LNCaP clone FGC (cell line): Measurements from ENCODE around the gene L1TD1.

Experiments
- DNase-seq: peaks from one replicate; pipeline ENCODE4 v3.0.0-alpha.2; 2011; ENCODE audit warnings: low read depth
- H3K4me3 ChIP-seq: 2 replicates; pipeline ENCODE4 v1.5.1; 2011; ENCODE audit warnings: mild to moderate bottlenecking, low read depth, low read length, control low read depth
- TF ChIP-seq, protein P1 (sequence below): IDR thresholded peaks from 2 replicates; pipeline ENCODE4 v1.5.1; 2012; ENCODE audit warnings: mild to moderate bottlenecking; ENCODE audit not compliant: control insufficient read depth, insufficient read depth; ENCODE audit errors: extremely low read depth

L1TD1 gene

DNA sequence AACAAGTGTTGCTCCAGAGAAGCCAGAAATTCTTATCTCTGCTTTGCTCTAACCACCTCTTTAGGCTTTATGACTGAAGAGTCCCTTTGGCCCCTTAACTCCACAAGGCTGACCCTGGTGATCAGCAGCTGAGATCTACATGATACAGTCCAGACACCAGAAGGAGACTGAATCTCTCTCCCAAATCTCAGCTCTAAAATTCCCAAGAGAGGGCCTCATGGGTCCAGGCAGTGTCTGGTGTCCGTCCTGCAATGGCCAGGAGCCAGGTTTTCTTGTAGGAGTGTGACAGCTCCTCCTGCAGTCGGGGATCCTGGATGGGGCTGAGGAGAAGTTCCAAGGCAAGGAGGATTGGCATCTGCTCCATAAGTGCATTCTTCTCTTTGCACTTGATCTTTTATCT, 35.3 kb downstream of the L1TD1 start:
- TF ChIP-seq, protein P1, sequence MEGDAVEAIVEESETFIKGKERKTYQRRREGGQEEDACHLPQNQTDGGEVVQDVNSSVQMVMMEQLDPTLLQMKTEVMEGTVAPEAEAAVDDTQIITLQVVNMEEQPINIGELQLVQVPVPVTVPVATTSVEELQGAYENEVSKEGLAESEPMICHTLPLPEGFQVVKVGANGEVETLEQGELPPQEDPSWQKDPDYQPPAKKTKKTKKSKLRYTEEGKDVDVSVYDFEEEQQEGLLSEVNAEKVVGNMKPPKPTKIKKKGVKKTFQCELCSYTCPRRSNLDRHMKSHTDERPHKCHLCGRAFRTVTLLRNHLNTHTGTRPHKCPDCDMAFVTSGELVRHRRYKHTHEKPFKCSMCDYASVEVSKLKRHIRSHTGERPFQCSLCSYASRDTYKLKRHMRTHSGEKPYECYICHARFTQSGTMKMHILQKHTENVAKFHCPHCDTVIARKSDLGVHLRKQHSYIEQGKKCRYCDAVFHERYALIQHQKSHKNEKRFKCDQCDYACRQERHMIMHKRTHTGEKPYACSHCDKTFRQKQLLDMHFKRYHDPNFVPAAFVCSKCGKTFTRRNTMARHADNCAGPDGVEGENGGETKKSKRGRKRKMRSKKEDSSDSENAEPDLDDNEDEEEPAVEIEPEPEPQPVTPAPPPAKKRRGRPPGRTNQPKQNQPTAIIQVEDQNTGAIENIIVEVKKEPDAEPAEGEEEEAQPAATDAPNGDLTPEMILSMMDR = no peak
- H3K4me3 ChIP-seq = no peak overlapping the region
- no peak for DNase-seq

DNA sequence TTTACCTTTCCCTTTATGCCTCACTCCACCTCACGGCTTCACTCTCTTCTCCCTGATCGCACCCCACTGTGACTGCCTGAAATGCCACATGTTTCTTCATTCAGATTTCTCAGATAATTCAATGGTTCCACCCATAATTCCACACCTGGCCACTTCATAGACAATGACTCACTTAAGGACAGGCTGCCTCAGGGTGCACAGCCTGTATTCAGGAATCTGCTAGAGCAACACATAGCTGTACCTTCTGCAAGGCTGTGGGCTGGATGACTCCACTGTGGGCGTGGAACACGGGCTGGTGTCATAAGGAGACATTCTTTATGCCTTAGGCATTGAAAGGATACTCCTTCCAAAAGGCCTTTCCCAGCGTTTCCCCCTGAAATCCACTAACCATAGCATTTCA, 36.1 kb downstream of the L1TD1 start:
- DNase-seq = no peak
- TF ChIP-seq, protein P1 = no peak
- no peak overlapping the region for H3K4me3 ChIP-seq

DNA sequence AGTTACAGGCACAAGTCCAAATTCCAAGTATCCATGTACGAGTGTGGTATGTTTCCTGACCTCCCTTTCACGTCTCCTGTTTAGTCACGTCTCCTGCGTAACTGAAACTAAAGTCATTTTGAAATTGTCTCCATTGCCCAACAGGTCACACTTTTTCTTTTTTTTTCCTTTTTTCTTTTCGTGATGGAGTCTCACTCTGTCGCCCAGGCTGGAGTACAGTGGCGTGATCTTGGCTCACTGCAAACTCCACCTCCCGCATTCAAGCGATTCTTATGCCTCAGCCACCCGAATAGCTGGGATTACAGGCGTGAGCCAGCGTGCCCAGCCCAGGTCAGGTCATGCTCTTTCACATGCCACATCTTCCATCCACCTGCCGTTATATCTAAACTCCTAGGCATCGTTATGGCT, 38.2 kb downstream of the L1TD1 start:
- TF ChIP-seq, protein P1 = no peak
- DNase-seq = no peak
- no peak overlapping the region for H3K4me3 ChIP-seq

DNA sequence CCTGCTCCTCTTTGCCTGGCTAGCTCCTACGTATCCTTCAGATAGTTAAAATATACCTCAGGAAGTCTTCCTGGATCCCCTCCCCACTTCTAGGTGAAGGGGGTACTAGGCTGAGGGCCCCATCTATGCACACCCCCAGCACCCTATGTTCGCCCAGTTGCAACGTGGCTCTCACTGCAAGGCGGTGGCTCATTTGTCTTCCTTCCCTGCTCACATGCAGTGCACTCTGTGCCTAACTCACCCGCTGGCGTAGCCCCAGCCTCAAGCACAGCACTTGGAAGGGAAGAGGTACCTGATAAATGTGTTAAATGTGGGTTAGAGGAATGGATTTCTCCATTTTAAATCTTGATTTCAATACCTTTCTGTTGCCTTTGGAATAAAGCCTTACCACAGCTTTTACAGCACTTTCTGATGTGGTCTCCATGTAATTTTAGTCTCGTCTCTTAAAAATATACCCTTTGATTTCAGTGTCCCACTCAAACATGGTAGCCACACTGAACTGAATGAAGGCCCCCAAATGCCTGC, 39.3 kb downstream of the L1TD1 start:
- no peak for DNase-seq
- H3K4me3 ChIP-seq = no peak overlapping the region

DNA sequence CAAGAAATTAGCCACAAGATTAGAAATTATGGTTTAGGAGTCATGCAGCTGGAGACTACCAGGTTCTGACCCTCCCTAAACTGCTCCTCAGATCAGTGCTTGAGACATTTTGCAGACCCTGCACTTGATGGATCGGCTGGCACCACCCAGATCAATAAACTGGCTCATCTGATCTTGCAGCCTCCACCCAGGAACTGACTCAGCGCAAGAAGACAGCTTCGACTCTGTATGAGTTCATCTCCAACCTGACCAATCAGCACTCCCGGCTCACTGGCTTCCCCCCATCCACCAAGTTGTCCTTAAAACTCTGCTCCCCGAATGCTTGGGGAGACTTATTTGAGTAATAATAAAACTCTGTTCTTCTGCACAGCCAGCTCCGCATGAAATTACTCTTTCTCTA, 40.0 kb downstream of the L1TD1 start:
- DNase-seq = no peak
- no peak overlapping the region for H3K4me3 ChIP-seq
- TF ChIP-seq, protein P1 = no peak

More for the DNA sequence above, 39.3 kb downstream of the L1TD1 start:
- TF ChIP-seq, protein P1 = no peak

DNA sequence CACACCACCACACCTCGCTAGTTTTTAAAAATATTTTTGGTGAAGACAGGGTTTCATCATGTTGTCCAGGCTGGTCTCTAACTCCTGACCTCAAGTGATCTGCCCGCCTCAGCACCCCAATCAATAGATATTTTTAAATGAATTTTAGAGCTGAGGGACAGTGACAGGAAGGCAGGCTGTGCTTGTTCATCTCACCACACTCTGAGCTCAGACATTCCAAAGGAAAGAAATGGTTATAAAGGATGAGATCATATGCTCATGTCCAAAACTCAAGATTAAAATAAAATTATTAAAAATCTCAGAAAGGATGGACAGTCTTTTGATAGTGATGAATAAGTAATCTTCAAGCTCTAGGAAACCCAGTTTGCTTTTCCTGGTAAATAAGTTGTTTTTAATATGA, 40.9 kb downstream of the L1TD1 start:
- TF ChIP-seq, protein P1 = no peak
- no peak for DNase-seq
- H3K4me3 ChIP-seq = no peak overlapping the region

DNA sequence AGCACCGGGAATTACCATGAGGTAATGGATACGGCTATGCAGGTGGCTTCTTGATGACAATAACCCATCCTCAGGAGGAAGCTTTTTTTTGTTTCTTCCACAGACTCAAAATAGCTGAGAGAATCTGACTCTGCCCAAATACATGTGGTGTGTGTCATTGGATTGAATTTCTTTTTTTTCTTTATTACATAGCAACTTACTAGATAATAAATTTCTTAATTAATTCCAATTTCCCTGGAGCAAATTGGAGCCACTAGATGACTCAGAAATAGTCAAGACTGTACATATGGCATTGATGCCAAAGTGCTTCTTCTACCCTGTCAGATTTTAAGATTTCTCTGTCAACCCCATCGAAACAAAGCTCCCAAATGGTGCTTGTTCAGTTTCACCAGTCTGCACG, 42.7 kb downstream of the L1TD1 start:
- DNase-seq = no peak
- no peak overlapping the region for H3K4me3 ChIP-seq
- TF ChIP-seq, protein P1 = no peak
